ENCODE measurements around the gene DPF3.

DNA sequence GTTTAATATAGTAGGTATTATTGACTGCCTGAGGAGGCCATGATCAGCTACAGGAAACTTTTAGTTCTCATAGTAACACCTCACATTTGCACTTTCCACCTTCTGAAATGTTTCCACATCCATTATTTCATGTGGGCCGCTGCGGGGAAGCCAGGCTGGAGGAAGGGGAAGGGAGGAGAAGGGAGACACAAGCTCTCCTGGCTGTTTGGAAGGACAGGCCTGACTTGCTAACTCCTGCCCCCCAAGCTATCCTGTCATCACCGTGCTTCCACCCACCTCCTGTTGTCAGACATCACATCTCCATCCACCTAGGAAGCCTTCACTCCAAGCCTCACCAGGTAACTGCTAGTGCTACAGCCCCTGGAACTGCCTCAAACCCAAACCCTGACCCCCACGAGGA is 9.5 kb downstream of the DPF3 start:
- TF ChIP-seq, protein P1, sequence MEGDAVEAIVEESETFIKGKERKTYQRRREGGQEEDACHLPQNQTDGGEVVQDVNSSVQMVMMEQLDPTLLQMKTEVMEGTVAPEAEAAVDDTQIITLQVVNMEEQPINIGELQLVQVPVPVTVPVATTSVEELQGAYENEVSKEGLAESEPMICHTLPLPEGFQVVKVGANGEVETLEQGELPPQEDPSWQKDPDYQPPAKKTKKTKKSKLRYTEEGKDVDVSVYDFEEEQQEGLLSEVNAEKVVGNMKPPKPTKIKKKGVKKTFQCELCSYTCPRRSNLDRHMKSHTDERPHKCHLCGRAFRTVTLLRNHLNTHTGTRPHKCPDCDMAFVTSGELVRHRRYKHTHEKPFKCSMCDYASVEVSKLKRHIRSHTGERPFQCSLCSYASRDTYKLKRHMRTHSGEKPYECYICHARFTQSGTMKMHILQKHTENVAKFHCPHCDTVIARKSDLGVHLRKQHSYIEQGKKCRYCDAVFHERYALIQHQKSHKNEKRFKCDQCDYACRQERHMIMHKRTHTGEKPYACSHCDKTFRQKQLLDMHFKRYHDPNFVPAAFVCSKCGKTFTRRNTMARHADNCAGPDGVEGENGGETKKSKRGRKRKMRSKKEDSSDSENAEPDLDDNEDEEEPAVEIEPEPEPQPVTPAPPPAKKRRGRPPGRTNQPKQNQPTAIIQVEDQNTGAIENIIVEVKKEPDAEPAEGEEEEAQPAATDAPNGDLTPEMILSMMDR (IDR thresholded peaks at IDR 0.05), result no peak
- TF ChIP-seq POLR2A (IDR thresholded peaks at IDR 0.05), result no peak

Measured in esophagus squamous epithelium (tissue), 4 donors.